ENCODE measurements around the gene FICD. TPM values are rescaled to one million over a fixed set of nuclear protein-coding genes. Genes with fewer than 3 reads are reported as not detected.
A peak's percentile ranks its signal among the peaks of the same experiment; 100 is the strongest.

FICD gene
- total RNA-seq (2013), result 3.3 TPM
- polyA plus RNA-seq (1 to 10 TPM in 2 of 3 donors, under 1 TPM in 1; 1.00 to 1.9 (median 1.6) TPM), polyA minus RNA-seq (5.0 and 11.7 TPM in 2 replicates), total RNA-seq (5.2 to 14.0 (median 7.6) reads per million in 11 experiments)

DNA sequence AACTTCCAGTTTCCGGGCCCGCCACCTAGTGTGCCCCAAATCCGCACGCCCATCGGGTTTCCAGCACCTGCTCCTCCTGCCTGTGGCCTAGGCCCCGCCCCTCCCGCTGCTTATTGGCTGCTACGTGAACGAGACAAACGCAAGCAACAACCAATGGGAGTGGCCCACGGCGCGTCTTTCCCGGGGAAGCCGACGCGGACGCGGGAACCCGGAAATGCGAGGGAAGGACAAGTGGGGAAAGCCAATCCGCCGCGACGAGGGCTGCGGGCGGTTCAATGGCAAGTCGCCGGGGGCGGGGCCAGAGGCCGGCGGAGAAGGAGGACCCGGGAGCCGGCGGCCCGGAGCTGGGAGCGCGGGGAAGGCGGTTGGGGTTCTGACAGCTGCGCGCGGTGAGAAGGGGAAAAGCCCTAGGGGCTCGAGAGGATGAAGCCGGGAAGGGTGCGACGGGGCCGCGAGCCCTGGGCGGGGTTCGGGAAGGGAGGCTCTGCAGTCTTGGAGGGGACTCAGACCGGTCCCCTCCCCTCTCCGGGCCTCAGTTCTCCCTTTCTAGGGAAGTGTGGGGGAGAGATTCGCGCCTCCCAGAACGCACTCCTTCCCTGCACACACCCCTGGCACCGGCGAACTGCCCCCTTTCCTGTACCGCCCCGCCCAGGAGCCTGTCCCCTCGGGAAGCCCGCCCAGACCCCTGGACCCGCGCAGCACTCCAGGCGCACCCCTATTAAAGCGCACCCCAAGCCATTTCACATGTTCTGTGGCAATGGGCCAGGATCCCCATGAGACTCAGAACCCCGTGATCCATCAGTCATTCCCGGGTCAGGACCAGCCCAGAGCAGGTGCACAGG lies at the start of gene FICD:
TSS of gene FICD (plus strand) at position 305 of the 842 bp plus-strand sequence. CDS start 1,696 bp downstream, outside the sequence.
- WGBS (ENCODE audit: insufficient coverage), result under 1% methylated on average over 57 of the region's 67 CpGs
- peaks cover 25 to 33% of the 10 kb centered on the region in 2 donors for H3K36me3 Mint-ChIP-seq
- peak within 1 kb of the TSS; percentile 66 to 93 (median 85) for H3K4me3 ChIP-seq (replicated peaks in 1 of 3; ENCODE audit: low read depth in 2 of 3, low read length in 3 of 3)
- peaks cover 9 to 14% (median 11%) of the 10 kb centered on the region in 3 donors for H3K27me3 Mint-ChIP-seq (ENCODE audit: low read depth in 3 of 3)
- H3K9me3 Mint-ChIP-seq, result peaks cover 0 to 2% (median 0%) of the 10 kb centered on the region in 7 donors
- H3K79me2 ChIP-seq (ENCODE audit: insufficient read depth, low read length), result peaks cover 13% of the 10 kb centered on the region
- peak; percentile 98 for DNase-seq
- H3K9ac ChIP-seq (ENCODE audit: insufficient read depth, low read length, poor library complexity, severe bottlenecking), result peak within 1 kb of the TSS; percentile 88
- peaks cover 13 to 24% of the 10 kb centered on the region in 2 donors for H3K4me1 ChIP-seq (ENCODE audit: control insufficient read depth in 1 of 2, insufficient read depth in 2 of 2, low read length in 2 of 2)
- peaks cover 4% of the 10 kb centered on the region for H4K20me1 ChIP-seq (ENCODE audit: insufficient read depth, low read length)
- H3K27ac ChIP-seq (ENCODE audit: low read depth in 1 of 2, low read length in 2 of 2), result peak within 1 kb of the TSS; percentile 49 to 87
- peak within 1 kb of the TSS; percentile 85 for H3K4me2 ChIP-seq (replicated peaks; ENCODE audit: extremely low read depth, low read length, poor library complexity, severe bottlenecking)
- H3K36me3 ChIP-seq (replicated peaks in 1 of 2; ENCODE audit: control insufficient read depth in 1 of 2, insufficient read depth in 2 of 2, low read length in 2 of 2), result peaks cover 26 to 35% of the 10 kb centered on the region in 2 donors
- TF ChIP-seq, protein P1, sequence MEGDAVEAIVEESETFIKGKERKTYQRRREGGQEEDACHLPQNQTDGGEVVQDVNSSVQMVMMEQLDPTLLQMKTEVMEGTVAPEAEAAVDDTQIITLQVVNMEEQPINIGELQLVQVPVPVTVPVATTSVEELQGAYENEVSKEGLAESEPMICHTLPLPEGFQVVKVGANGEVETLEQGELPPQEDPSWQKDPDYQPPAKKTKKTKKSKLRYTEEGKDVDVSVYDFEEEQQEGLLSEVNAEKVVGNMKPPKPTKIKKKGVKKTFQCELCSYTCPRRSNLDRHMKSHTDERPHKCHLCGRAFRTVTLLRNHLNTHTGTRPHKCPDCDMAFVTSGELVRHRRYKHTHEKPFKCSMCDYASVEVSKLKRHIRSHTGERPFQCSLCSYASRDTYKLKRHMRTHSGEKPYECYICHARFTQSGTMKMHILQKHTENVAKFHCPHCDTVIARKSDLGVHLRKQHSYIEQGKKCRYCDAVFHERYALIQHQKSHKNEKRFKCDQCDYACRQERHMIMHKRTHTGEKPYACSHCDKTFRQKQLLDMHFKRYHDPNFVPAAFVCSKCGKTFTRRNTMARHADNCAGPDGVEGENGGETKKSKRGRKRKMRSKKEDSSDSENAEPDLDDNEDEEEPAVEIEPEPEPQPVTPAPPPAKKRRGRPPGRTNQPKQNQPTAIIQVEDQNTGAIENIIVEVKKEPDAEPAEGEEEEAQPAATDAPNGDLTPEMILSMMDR (IDR thresholded peaks at IDR 0.05), result no peak
- no peaks in the 10 kb centered on the region for H3K27me3 ChIP-seq (ENCODE audit: control insufficient read depth in 2 of 2, insufficient read depth in 2 of 2, low read length in 2 of 2)
- peak within 1 kb of the TSS; percentile 89 to 93 for H3K4me3 Mint-ChIP-seq
- H3K9me3 ChIP-seq (replicated peaks in 1 of 2; ENCODE audit: control insufficient read depth in 1 of 2, insufficient read depth in 1 of 2, low read length in 2 of 2), result no peaks in the 10 kb centered on the region
- intact Hi-C loops (cut with micrococcal nuclease), result loop anchor here (5.0 to 10.0 kb wide), 3 partner anchors 47 to 840 kb away; partner anchors contain the start of genes ALKBH2 (in 2 of the 2), UNG (in 2 of the 2), ISCU (in 1 of the 2) and SART3 (in 1 of the 2)
- H3K27ac Mint-ChIP-seq, result peak within 1 kb of the TSS; percentile 84 to 96 (median 93)
- peaks cover 24% of the 10 kb centered on the region for H3K4me1 Mint-ChIP-seq
- H2AFZ ChIP-seq (ENCODE audit: insufficient read depth, low read depth, low read length, poor library complexity, severe bottlenecking), result peak within 1 kb of the TSS; percentile 85

DNA sequence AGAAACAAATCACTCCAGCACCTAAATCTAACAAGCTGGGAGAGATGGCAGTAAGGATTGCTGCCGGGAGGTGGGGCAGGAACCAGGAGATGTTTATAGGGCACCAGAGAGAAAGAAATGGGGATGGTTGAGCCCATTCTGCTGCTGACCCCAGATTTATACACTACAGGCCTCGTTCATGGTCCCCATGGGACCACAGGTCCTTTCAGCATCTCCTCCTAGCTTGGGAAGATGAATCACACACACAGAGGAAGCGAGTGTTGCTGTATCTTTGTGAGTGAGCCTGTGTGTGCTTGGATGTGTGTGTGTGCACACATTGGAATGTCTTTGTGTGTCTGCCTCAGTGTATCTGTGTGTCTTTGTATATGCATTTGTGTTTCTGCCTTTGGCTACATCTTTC lies 49.7 kb upstream of the FICD start:
- H3K36me3 Mint-ChIP-seq, result no peaks in the 10 kb centered on the region
- intact Hi-C loops (cut with micrococcal nuclease), result no loop called here
- H2AFZ ChIP-seq (ENCODE audit: insufficient read depth, low read depth, low read length, poor library complexity, severe bottlenecking), result no peak overlapping the region

More for the DNA sequence above, 49.7 kb upstream of the FICD start:
- Histone ChIP-seq H4K20me1 (ENCODE audit: insufficient read depth, low read length) (no peaks in the 10 kb centered on the region), H3K36me3 (replicated peaks in 1 of 2; ENCODE audit: control insufficient read depth in 1 of 2, insufficient read depth in 2 of 2, low read length in 2 of 2) (no peaks in the 10 kb centered on the region), H3K27ac (ENCODE audit: low read depth in 1 of 2, low read length in 2 of 2) (no peak overlapping the region), H3K9me3 (replicated peaks in 1 of 2; ENCODE audit: control insufficient read depth in 1 of 2, insufficient read depth in 1 of 2, low read length in 2 of 2) (no peaks in the 10 kb centered on the region), H3K9ac (ENCODE audit: insufficient read depth, low read length, poor library complexity, severe bottlenecking) (no peak overlapping the region), H3K79me2 (ENCODE audit: insufficient read depth, low read length) (no peaks in the 10 kb centered on the region), H3K4me3 (replicated peaks in 1 of 3; ENCODE audit: low read depth in 2 of 3, low read length in 3 of 3) (no peak overlapping the region), H3K27me3 (ENCODE audit: control insufficient read depth in 2 of 2, insufficient read depth in 2 of 2, low read length in 2 of 2) (no peaks in the 10 kb centered on the region), H3K4me1 (ENCODE audit: control insufficient read depth in 1 of 2, insufficient read depth in 2 of 2, low read length in 2 of 2) (no peaks in the 10 kb centered on the region), H3K4me2 (replicated peaks; ENCODE audit: extremely low read depth, low read length, poor library complexity, severe bottlenecking) (no peak overlapping the region)
- H3K27ac Mint-ChIP-seq, result no peak overlapping the region
- DNase-seq, result no peak
- peaks cover 9 to 19% (median 11%) of the 10 kb centered on the region in 3 donors for H3K27me3 Mint-ChIP-seq (ENCODE audit: low read depth in 3 of 3)
- no peaks in the 10 kb centered on the region for H3K4me1 Mint-ChIP-seq
- peaks cover 0 to 2% (median 0%) of the 10 kb centered on the region in 7 donors for H3K9me3 Mint-ChIP-seq
- no peak overlapping the region for H3K4me3 Mint-ChIP-seq
- TF ChIP-seq, protein P1 (IDR thresholded peaks at IDR 0.05), result no peak
- 83% methylated on average over 1 of the region's 3 CpGs for WGBS (ENCODE audit: insufficient coverage)

Data from CD14-positive monocyte (primary cell).